ENCODE data around the gene CCDC183. TPM values are rescaled to one million over a fixed set of nuclear protein-coding genes. Genes with fewer than 3 reads are reported as not detected.
"Not testable (repeated sequence)": the region's sequence is repeated elsewhere in the genome, so short reads cannot be mapped to it uniquely, and the experiment has no call there.

CCDC183 gene
- total RNA-seq, 1 donor from 2014 or later: 0.52 TPM

- Mint-ChIP-seq H3K27ac (peak overlapping the region; percentile 81), H3K9me3 (no peaks in the 10 kb centered on the region), H3K27me3 (ENCODE audit: insufficient read depth) (peaks cover 4% of the 10 kb centered on the region), H3K4me3 (peak overlapping the region; percentile 84), H3K36me3 (ENCODE audit: low read depth) (no peaks in the 10 kb centered on the region), H3K4me1 (ENCODE audit: low read depth) (peaks cover 32% of the 10 kb centered on the region)
- DNase-seq (ENCODE audit: low spot score): peak; percentile 53
- intact Hi-C loops (cut with micrococcal nuclease): loop anchor here (1.0 to 5.0 kb wide), 17 partner anchors 9 to 814 kb away; partner anchors contain the start of genes AJM1, ANAPC2, ARRDC1 and MRPL41
Observed at GRCh38 chr9:136791516-136792276, 4.4 kb upstream of the CCDC183 start.

DNA sequence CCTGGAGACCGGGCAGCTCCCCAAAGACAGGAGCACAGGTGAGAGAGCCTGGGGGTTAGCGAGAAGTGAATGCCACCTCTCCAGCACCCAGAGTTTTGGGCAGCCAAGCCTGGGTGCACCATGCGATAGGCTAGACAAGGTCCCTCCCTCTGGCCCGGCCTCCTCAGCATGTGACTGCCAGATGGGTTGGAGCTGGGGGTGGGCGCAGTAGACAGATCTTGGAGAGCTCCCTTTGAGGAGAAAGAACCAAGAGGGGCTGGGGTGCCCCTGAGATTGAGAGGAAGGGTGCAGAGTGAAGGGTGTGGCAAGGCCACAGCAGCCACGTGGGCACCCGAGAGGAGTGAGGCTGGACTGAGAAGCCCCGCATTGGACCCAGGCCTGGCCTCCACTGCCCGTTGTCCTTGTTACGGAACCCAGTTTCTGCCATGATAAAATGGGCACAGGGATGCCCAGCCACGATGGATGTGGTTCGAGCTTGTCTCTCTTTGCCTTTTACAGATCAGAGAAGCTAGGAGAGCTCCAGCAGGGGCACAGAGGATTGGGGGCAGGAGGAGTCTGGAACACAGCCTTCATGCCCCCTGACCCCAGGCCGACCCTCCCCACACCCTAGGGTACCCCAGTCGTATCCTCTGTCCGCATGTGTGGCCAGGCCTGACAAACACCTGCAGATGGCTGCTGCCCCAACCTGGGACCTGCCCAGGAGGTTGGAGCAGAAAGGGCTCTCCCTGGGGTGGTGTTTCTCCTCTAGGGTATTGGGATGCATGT is 3.6 kb upstream of the CCDC183 start:
- DNase-seq (ENCODE audit: low spot score): no peak
- Mint-ChIP-seq H3K4me3 (peak overlapping the region; percentile 84), H3K9me3 (no peaks in the 10 kb centered on the region), H3K27me3 (ENCODE audit: insufficient read depth) (peaks cover 6% of the 10 kb centered on the region), H3K4me1 (ENCODE audit: low read depth) (peaks cover 29% of the 10 kb centered on the region), H3K36me3 (ENCODE audit: low read depth) (no peaks in the 10 kb centered on the region), H3K27ac (peak overlapping the region; percentile 69)
- intact Hi-C loops (cut with micrococcal nuclease): loop anchor here (5.0 kb wide), 2 partner anchors 245 to 760 kb away; partner anchors contain the start of genes MRPL41, NOTCH1 and PNPLA7

GRCh38 chr9:136793086-136793946 is 2.8 kb upstream of the CCDC183 start:
- Mint-ChIP-seq H3K4me3 (peak overlapping the region; percentile 68), H3K4me1 (ENCODE audit: low read depth) (peaks cover 21% of the 10 kb centered on the region), H3K36me3 (ENCODE audit: low read depth) (no peaks in the 10 kb centered on the region), H3K27me3 (ENCODE audit: insufficient read depth) (peaks cover 6% of the 10 kb centered on the region), H3K27ac (no peak overlapping the region), H3K9me3 (no peaks in the 10 kb centered on the region)
- DNase-seq (ENCODE audit: low spot score): no peak
- intact Hi-C loops (cut with micrococcal nuclease): loop anchor here (5.0 kb wide), 2 partner anchors 246 to 759 kb away; partner anchors contain the start of genes MRPL41, NOTCH1 and PNPLA7

DNA sequence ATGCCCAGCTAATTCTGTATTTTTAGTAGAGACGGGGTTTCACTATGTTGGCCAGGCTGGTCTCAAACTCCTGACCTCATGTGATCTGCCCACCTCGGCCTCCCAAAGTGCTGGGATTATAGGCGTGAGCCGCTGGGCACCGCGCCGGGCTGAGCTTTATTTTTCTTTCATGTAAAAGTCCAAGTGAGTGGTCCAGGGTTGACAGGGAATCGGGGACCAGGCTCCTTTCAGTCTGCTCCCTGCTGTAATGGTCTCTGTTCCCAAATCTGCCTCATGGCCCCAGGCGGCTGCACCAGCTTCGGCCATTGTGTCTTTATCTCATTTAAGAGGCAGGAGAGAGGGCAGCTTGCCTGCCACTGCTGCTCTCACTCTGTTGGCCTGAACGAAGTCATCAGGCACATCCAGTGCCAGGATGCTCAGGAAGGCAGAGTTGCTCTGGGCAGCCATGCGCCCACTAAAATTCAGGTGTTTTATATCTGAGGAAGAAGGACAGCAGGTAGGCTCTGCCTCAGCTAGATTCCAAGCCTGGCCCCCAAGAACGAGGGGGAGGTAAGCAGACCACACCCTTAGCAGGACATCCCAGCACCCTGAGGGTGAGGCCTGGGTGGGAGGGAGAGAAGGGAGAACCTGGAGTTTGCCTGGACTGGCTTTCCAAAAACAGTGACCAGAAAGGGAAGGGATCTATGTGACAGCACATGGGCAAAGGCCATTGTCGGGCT is 1.7 kb upstream of the CCDC183 start:
- intact Hi-C loops (cut with micrococcal nuclease): loop anchor here (5.0 kb wide), 2 partner anchors 247 to 758 kb away; partner anchors contain the start of genes MRPL41, NOTCH1 and PNPLA7

DNA sequence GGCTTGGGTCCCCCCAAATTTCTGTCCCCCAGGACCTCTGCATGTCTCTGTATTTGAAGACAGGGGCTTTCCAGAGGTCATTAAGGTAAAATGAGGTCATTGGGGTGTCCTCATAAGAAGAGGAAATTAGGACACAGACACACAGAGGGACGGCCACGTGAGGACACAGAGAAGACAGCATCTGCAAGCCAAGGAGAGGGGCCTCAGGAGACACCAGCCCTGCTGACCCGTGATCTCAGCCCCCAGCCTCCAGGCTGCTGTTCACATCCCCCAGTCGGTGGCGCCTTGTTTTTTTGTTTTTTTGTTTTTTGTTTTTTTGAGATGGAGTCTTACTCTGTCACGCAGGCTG is 1.2 kb upstream of the CCDC183 start:
- DNase-seq (ENCODE audit: low spot score): no peak
- Mint-ChIP-seq H3K27ac (no peak overlapping the region), H3K27me3 (ENCODE audit: insufficient read depth) (peaks cover 10% of the 10 kb centered on the region), H3K36me3 (ENCODE audit: low read depth) (no peaks in the 10 kb centered on the region), H3K4me3 (no peak overlapping the region), H3K9me3 (no peaks in the 10 kb centered on the region), H3K4me1 (ENCODE audit: low read depth) (peaks cover 16% of the 10 kb centered on the region)
- intact Hi-C loops (cut with micrococcal nuclease): loop anchor here (5.0 kb wide), 2 partner anchors 248 to 757 kb away; partner anchors contain the start of genes MRPL41, NOTCH1 and PNPLA7

More for the DNA sequence above, 1.7 kb upstream of the CCDC183 start:
- Mint-ChIP-seq H3K27ac (no peak overlapping the region), H3K36me3 (ENCODE audit: low read depth) (no peaks in the 10 kb centered on the region), H3K4me3 (no peak overlapping the region), H3K9me3 (no peaks in the 10 kb centered on the region), H3K4me1 (ENCODE audit: low read depth) (peaks cover 16% of the 10 kb centered on the region), H3K27me3 (ENCODE audit: insufficient read depth) (peaks cover 8% of the 10 kb centered on the region)
- DNase-seq (ENCODE audit: low spot score): no peak

DNA sequence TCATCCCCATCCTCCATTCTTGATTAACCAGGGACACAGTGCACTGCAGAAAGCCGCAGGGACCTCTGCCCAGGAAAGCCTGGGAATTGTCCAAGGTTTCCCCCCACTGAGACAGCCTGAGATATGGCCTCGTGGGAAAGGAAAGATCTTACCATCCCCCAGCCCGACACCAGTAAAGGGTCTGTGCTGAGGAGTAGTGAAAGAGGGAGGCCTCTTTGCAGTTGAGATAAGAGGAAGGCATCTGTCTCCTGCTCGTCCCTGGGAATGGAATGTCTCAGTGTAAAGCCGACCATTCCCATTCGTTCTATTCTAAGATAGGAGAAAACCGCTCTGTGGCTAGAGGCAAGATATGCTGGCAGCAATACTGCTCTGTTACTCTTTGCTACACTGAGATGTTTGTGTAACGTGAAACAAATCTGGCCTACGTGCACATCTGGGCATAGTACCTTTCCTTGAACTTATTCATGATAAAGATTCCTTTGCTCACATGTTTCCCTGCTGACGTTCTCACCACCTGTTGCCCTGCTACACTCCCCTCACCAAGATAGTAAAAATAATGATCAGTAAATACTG is 723 bp downstream of the CCDC183 start:
- H3K36me3 Mint-ChIP-seq (ENCODE audit: low read depth); intact Hi-C loops (cut with micrococcal nuclease); H3K9me3 Mint-ChIP-seq; DNase-seq (ENCODE audit: low spot score); H3K4me3 Mint-ChIP-seq; H3K27ac Mint-ChIP-seq: not testable (repeated sequence)
- H3K4me1 Mint-ChIP-seq (ENCODE audit: low read depth): peaks cover 22% of the 10 kb centered on the region
- peaks cover 21% of the 10 kb centered on the region for H3K27me3 Mint-ChIP-seq (ENCODE audit: insufficient read depth)

DNA sequence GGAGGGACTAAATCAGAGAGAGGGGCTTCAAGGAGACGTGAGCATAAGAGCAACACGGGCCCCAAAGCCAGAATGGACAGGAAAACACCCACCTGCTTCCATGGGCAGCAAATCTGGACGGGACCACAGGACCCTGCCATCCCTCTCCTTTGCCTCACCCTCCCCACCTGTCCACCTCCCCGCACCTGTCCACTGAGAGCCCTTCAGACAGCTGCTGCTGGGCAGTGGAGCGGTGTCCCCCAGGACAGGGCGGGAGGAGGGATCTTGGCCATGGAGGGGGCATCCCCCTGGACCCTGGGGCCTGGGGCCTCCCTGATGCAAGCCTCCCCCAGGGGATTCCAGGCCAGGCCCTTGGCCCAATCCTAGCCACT is 2.6 kb downstream of the CCDC183 start:
- Mint-ChIP-seq H3K4me3 (no peak overlapping the region), H3K36me3 (ENCODE audit: low read depth) (no peaks in the 10 kb centered on the region), H3K27me3 (ENCODE audit: insufficient read depth) (peaks cover 21% of the 10 kb centered on the region), H3K27ac (no peak overlapping the region), H3K4me1 (ENCODE audit: low read depth) (peaks cover 10% of the 10 kb centered on the region), H3K9me3 (no peaks in the 10 kb centered on the region)
- DNase-seq (ENCODE audit: low spot score): no peak
- intact Hi-C loops (cut with micrococcal nuclease): no loop called here

DNA sequence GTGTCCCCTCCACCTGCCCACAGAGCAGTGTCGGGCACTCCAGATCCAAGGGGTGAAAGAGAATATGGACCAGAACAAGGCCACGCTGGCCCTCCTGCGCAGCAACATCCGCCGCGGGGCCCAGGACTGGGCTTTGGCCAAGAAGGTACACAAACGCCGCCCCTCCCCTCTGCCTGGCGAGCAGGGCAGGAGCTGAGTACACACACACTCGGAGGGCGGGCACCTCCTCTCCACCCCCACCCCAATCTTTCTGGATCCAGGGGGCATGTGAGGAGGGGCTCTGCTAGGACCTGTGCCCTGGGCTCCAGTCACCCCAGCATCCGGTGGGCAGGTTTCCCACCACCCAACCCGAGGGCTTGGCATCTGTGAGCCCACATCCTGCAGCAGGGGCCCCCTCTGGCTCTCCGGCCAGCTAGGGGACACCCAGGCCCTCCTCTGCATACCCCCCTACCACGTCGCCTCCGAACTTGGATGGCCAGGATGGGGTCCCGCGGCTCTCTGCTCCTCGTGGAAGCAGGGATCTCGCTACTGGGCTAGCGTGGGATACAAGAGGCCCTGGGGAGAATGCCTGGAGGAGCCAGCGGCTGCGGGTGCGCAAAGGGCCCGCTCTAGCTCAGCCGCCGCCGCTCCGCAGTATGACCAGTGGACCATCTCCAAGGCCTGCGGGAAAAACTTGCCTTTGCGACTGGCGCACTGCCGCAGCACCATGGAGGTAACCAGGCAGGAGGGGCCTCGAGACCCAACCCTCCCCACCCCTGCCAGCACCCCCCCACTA is 3.1 kb downstream of the CCDC183 start:
- Mint-ChIP-seq H3K36me3 (ENCODE audit: low read depth) (peaks cover 4% of the 10 kb centered on the region), H3K27me3 (ENCODE audit: insufficient read depth) (peaks cover 23% of the 10 kb centered on the region), H3K4me3 (no peak overlapping the region), H3K4me1 (ENCODE audit: low read depth) (peaks cover 10% of the 10 kb centered on the region), H3K27ac (no peak overlapping the region), H3K9me3 (no peaks in the 10 kb centered on the region)
- intact Hi-C loops (cut with micrococcal nuclease): no loop called here
- no peak for DNase-seq (ENCODE audit: low spot score)

DNA sequence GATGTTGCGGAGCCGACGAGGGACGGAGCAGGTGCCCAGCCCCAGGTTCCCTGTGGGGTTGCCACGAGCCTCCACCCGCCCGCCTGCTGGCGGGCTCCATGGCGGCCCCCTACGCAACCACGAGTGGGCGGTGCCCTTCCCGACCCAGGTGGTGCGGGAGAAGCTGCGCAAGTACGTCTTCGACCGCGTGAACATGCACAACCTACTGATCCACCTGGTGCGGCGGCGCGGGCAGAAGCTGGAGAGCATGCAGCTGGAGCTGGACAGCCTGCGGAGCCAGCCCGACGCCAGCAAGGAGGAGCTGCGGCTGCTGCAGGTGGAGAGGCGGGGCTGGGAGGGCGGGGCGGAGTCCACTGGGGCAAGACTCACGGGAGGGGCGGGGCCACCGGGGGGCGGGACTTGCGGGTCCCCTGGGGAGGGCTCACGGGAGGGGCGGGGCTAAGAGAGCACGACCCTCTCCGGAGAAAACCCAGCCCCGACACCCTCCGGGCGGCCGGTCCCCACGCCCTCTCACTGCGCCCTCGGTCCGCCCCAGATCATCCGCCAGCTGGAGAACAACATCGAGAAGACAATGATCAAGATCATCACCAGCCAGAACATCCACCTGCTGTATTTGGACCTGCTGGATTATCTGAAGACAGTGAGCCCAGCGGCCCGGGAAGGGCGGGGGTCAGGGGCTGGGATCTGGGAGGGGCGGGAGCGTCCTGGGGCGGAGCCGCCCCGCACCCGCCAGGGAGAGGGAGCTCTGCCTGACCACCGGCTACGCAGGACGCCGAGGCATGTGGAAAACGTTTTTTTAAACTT is 3.9 kb downstream of the CCDC183 start:
- intact Hi-C loops (cut with micrococcal nuclease): loop anchor here (1.0 to 10.0 kb wide), 4 partner anchors 9 to 655 kb away; partner anchors contain the start of genes NSMF, PAXX, QSOX2 and TMEM141
- Mint-ChIP-seq H3K9me3 (no peaks in the 10 kb centered on the region), H3K27me3 (ENCODE audit: insufficient read depth) (peaks cover 23% of the 10 kb centered on the region), H3K4me1 (ENCODE audit: low read depth) (peaks cover 10% of the 10 kb centered on the region), H3K27ac (peak overlapping the region; percentile 29), H3K4me3 (peak overlapping the region; percentile 80), H3K36me3 (ENCODE audit: low read depth) (peaks cover 4% of the 10 kb centered on the region)
- peak; percentile 61 for DNase-seq (ENCODE audit: low spot score)

DNA sequence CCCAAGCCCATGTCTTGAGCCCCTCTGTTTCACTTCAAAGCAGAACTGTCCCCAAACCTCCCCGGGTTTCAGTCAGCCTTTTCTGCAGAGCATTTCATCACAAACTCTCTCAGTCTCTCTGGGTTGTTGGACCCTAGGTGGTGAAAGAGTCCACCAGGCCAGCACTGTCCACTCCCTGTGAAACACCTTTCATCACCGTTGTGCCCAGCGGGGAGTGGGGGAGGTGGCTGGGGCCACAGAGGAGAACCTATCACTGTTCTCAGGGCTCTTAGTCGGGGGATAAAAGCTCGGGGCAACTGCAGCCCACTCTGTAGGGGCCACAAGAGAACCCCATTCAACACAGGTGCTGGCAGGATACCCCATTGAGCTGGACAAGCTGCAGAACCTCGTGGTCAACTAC is 6.2 kb downstream of the CCDC183 start:
- no peak overlapping the region for H3K4me3 Mint-ChIP-seq
- H3K9me3 Mint-ChIP-seq: no peaks in the 10 kb centered on the region
- H3K27ac Mint-ChIP-seq: no peak overlapping the region
- peaks cover 4% of the 10 kb centered on the region for H3K36me3 Mint-ChIP-seq (ENCODE audit: low read depth)
- H3K4me1 Mint-ChIP-seq (ENCODE audit: low read depth): peaks cover 10% of the 10 kb centered on the region
- intact Hi-C loops (cut with micrococcal nuclease): loop anchor here (10.0 kb wide), 2 partner anchors 558 to 652 kb away; partner anchors contain the start of genes NSMF and QSOX2
- no peak for DNase-seq (ENCODE audit: low spot score)
- peaks cover 18% of the 10 kb centered on the region for H3K27me3 Mint-ChIP-seq (ENCODE audit: insufficient read depth)
